Aorta (tissue), 4 donors: ENCODE data around the gene LRRC4. TPM values are rescaled to one million over a fixed set of nuclear protein-coding genes. Genes with fewer than 3 reads are reported as not detected.

Experiments
- polyA plus RNA-seq, 2 donors: library from polyadenylated mRNA; stranded (reverse); fragments of 200-250 nt; gene quantifications; one replicate each; pipeline ENCODE4 v1.2.3, GENCODE V29; 2013
- total RNA-seq, 2 donors: library from RNA; stranded (reverse); fragmentation: NEBNext Ultra II Directional; extraction: Animal tissue kit (Norgen Biotek cat#: 25700); gene quantifications; one replicate each; pipeline ENCODE4 v1.2.1, GENCODE V29; 2021
- donor health status: healthy with polysubstance abuse.
- donor health status: Bipolar disorder and iron deficiency.
- donor health status: DM: no; HTN: no; CAD: no.
- donor health status: DM: yes; HTN: yes; CAD: no.

The LRRC4 gene
- total and polyA plus RNA-seq, 4 donors = 0.13 to 11.2 (median 2.6) TPM

Other genes with a start within 250 kb of the LRRC4 start
- gene LEP, start 209.8 kb upstream of the LRRC4 start, total RNA-seq = under 1 TPM; 0.45 to 0.97 TPM
- gene LEP, start 209.8 kb upstream of the LRRC4 start, polyA plus RNA-seq = under 1 TPM in 1 of 2 donors, not detected in 1; 0.05 TPM